NCI-H2227 (cell line): ENCODE results near the gene ARID1B.

ENCODE experiments used
- DNase-seq: peaks from one replicate; lab custom pipeline; 2025; ENCODE audit not compliant: unreplicated experiment; lab: John Stamatoyannopoulos, UW

The ARID1B gene

DNA sequence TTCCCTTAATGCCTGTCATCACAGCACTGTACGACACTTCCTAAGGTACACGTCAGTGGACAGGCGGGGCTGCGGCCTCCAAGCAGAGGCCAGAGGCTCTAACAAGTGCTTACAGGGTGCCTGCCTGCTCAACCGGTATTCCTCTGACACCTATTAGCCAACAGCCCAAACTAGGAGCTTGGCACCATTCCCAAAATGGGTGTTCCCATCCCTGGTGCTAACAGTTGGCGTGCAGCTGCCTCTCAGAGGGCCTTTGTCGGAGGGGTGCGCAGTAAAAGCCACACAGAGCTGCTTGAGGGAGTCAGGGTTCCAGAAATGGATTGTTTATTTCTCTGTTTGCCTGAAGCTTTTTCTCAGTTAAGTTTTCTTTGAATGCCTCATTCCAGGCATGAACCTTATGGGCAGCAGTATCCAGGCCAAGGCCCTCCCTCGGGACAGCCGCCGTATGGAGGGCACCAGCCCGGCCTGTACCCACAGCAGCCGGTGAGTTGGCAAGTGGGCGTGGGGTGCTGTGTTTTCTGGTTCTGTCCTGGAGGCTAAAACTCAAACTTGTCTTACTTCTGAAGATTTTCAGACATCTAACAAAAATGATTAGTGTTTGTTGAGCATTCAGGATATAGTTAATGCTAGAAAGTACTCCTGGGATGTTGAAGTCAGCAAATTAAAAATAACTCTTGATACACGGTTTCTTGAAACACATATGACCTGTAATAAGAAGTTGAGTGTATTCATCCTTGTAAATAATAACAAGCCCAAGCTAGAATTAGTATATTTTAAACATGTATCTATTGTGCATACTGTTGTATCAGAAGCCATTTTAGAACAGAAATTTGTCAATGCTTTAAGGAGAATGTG is 421.5 kb downstream of the ARID1B start:
- peak; percentile 5 for DNase-seq

DNA sequence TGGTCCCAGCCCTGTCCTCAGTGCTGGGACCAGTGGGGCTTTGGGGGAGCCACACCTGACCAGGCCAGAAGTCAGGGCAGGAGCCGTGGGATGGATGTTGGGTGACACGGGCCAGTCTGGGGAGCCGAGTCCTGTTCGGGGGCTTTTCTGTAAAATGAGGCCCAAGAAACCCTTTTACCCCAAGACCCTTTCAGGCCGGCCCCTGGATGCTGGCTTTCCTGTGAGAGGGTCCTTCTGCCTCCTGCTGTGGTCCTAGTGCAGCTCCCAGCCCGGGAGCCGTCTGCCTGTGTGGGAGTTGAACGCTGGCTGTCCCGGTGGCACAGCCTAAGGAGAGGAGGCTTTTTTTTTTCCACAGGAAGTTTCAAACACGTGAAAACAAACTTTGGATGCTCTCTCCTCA is 422.9 kb downstream of the ARID1B start:
- DNase-seq = no peak

DNA sequence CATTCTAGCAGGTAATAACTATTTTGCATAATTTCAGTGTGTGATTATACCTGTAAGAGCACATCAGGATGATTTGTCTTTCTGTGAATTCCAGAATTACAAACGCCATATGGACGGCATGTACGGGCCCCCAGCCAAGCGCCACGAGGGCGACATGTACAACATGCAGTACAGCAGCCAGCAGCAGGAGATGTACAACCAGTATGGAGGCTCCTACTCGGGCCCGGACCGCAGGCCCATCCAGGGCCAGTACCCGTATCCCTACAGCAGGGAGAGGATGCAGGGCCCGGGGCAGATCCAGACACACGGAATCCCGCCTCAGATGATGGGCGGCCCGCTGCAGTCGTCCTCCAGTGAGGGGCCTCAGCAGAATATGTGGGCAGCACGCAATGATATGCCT is 423.4 kb downstream of the ARID1B start:
- no peak for DNase-seq

DNA sequence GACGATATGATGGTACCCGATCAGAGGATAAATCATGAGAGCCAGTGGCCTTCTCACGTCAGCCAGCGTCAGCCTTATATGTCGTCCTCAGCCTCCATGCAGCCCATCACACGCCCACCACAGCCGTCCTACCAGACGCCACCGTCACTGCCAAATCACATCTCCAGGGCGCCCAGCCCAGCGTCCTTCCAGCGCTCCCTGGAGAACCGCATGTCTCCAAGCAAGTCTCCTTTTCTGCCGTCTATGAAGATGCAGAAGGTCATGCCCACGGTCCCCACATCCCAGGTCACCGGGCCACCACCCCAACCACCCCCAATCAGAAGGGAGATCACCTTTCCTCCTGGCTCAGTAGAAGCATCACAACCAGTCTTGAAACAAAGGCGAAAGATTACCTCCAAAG is 423.9 kb downstream of the ARID1B start:
- no peak for DNase-seq

DNA sequence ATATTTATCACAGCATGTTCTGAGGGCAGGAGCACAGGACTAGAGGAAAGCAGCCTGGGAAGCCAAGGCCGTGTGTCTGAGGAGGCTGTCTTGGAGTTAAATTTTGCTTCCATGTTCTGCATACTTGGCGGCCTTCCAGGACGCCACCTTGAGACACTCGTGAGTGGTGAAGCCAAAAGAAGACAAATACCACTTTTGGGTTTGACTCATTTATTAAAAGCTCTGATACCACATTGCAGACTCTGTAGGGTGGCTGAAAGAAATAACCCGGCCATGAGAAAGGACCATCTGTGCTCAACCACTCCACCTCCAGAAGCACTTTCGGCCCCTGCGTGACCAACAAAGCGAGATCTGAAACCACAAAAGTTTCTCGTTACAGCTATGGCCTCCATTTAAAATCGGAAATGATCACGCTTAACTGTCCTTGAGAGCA is 426.1 kb downstream of the ARID1B start:
- no peak for DNase-seq

DNA sequence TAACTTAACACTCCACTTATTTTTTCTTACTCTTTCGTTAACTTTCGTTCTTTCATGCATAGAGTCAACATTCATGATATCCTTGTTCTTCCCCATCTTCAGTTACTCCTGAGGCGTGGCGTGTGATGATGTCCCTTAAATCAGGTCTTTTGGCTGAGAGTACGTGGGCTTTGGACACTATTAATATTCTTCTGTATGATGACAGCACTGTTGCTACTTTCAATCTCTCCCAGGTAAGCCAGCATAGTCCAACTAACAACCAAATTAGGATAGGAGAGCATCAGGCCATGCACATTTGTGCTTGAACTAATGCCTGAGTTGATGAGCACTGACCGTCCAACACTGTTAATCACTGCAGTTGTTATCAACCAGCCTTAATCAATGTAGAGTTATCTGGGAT is 426.6 kb downstream of the ARID1B start:
- DNase-seq = no peak

DNA sequence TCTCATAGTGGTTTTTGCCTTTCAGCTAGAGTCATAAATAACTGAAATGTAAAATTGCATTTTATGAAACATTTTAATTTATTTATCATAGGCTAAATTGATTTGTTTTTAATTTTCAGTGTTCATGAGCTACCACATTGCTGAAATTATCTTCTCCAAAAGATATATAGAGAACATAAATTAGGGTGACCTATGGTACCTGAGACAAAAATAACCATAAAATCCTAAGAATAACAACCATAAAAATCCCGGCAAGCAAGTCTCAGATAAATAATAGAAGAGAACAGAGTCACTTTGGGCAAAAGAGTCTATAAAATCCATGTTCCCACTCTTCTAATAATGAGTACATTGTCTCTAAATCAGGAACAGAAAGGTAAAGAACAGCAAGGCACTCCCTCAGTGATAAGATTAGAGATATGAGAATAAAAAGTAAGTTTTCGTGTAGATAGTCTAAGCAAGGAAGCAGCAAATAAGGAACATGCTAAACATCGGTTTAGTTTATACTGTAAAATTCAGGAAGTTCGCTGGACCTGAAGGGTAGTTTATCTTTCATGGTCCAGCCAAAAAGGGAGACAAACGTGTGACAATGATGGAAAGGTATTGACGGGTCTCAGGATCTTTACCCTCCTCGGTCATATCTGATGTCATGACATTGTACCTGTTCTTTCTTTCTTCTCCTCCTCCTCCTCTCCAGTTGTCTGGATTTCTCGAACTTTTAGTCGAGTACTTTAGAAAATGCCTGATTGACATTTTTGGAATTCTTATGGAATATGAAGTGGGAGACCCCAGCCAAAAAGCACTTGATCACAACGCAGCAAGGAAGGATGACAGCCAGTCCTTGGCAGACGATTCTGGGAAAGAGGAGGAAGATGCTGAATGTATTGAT is 428.5 kb downstream of the ARID1B start:
- DNase-seq = no peak

DNA sequence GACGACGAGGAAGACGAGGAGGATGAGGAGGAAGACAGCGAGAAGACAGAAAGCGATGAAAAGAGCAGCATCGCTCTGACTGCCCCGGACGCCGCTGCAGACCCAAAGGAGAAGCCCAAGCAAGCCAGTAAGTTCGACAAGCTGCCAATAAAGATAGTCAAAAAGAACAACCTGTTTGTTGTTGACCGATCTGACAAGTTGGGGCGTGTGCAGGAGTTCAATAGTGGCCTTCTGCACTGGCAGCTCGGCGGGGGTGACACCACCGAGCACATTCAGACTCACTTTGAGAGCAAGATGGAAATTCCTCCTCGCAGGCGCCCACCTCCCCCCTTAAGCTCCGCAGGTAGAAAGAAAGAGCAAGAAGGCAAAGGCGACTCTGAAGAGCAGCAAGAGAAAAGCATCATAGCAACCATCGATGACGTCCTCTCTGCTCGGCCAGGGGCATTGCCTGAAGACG is 429.2 kb downstream of the ARID1B start:
- no peak for DNase-seq

DNA sequence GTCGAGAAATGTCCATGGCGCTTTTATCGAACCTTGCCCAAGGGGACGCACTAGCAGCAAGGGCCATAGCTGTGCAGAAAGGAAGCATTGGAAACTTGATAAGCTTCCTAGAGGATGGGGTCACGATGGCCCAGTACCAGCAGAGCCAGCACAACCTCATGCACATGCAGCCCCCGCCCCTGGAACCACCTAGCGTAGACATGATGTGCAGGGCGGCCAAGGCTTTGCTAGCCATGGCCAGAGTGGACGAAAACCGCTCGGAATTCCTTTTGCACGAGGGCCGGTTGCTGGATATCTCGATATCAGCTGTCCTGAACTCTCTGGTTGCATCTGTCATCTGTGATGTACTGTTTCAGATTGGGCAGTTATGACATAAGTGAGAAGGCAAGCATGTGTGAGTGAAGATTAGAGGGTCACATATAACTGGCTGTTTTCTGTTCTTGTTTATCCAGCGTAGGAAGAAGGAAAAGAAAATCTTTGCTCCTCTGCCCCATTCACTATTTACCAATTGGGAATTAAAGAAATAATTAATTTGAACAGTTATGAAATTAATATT is 430.4 kb downstream of the ARID1B start:
- DNase-seq = no peak

DNA sequence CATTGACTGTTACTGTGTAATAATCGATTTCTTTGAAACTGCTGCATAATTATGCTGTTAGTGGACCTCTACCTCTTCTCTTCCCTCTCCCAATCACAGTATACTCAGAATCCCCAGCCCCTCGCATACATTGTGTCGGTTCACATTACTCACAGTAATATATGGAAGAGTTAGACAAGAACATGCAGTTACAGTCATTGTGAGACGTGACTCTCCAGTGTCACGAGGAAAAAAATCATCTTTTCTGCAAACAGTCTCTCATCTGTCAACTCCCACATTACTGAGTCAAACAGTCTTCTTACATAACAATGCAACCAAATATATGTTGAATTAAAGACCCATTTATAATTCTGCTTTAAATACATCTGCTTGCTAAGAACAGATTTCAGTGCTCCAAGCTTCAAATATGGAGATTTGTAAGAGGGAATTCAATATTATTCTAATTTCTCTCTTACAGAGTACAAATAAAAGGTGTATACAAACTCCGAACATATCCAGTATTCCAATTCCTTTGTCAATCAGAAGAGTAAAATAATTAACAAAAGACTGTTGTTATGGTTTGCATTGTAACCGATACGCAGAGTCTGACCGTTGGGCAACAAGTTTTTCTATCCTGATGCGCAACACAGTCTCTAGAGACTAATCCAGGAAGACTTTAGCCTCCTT is 432.8 kb downstream of the ARID1B start:
- DNase-seq = no peak

DNA sequence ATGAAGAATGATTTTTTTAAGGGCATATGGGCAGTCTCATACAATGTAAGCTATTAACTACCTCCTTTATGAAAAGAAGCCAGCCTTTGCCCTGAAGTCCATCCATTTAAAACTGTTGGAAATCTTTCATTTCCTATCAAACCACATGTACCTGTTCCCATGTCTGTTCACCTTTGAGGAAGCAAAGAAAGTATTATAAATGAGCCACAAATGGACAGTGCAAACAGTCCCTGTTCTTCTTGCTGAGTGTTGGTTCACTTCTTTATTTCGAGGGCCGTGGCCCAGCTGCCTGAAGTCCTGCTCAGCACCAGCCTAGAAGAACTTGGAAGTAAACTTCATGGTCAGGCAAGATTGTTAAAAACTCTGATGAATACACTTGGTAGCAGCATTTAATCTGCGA is 433.8 kb downstream of the ARID1B start:
- DNase-seq = no peak

DNA sequence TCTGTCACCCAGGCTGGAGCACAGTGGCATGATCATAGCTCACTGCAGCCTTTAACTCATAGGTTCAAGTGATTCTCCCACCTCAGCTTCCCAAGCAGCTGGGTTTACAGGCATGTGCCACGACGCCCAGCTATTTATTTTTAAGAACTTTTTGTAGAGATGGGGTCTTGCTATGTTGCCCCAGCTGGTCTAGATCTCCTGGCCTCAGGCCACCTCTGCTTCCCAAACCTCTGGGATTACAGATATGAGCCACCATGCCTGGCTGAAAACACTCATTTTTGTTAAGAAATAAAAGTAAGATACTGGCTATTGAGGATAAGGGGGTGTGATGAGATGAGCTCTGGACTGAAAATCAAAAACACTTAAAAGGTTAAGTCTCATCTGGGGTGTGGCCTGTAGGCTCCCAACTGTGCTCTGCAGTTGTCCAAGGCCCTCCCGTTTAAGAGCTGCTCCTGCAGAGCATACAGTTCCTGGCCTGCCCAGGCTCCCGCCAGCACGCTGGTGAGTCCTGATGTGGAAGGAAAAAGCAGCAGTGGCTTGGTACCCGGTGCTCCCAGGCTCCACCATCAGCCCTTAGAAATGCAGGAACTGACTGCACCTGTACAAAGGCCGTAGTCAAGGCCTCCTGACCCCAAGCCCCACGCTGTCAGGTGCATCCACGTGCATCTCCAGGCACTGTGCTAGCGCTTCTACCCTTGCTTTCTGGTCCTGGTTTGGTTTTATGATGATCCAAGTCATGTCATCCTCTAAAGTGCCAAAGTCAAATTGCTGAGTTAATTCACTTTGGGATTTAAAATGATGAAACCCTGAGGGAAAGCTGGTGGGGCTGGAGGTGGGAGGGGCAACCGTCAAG is 434.7 kb downstream of the ARID1B start:
- no peak for DNase-seq

DNA sequence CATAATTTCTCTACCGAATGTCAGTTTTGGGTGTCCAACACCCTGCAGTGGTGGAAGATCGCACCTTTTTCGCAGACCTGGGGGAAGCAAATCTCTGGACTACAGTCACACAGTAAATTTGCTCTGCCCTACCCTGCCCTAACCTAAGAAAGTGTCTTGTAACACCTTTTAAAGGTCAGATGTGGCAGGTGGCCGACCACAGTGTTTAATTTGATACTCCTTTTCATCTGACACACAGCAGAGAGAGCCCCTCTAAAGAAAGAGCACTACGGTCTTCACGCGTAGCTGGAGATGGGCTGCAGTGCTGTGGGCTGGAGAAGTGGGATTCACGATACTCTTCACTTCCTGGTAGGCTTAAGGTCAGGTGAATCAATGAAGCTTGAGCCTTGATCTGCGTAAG is 436.2 kb downstream of the ARID1B start:
- no peak for DNase-seq

DNA sequence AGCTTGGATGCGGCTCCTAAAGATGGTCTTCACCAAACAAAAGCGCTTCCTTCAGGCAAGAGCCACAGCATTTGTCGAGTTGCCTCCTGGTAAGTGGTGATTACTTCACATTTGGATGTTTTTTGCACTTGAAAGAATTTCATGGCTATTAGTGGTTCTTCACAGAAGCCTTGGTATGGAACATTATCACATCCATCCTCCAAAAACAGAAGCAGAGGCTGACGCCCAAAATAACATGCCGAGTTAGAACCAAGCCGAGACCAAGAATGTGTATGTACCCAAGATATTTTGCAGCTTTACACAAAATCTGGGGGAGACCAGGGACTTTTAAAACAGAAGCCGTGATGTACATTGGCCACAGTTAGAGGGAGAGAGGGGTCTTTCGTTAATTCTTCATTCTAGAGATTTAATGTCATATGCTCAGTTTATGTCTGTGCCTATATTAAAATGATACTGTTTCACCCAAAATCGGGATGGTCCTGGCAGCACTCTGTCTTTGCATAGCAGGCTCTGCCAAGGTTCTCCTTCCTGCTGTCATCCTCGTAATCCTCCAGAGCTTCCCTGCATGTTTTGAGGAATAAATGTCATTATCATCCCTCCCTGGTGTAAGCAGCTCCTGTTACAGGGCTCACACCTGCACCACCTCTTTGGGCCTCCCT is 436.9 kb downstream of the ARID1B start:
- no peak for DNase-seq

DNA sequence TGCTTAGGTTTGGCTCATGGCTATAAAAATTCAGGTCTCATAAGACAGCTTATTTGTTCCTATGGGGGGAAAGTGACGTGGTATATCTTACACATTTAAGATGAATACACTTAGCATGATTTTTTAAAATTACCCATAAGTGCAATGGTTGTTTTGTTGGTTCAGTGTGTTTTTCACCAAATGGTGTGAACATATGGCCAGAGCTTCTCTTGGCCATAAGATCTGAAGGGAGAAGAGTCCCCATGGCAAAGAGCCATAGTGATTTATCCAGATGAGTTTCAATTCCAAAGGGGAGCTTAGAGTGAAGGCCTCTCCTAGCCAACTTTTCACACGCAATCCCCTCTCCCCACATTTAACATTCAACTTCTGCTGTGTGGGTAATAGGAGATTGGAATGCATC is 438.5 kb downstream of the ARID1B start:
- DNase-seq = no peak

DNA sequence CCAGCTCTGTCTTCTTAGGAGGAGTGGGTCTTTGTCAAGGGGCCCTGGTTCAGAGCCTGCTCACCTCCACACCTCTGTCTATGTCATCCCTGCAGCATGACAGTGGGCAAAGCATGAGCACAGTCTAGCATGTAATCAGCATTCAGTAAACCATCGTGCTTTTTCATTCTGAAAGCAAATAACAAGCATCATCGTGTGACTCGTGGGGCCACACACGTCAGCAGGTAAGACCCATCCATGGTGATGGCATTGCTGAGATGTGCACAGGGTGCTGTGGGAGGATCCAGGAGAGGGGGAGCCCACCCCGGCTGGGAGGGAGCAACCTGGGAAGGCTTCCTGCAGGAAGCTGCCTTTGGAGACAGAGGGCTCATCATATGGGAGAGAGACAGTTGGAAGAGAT is 439.4 kb downstream of the ARID1B start:
- DNase-seq = no peak

DNA sequence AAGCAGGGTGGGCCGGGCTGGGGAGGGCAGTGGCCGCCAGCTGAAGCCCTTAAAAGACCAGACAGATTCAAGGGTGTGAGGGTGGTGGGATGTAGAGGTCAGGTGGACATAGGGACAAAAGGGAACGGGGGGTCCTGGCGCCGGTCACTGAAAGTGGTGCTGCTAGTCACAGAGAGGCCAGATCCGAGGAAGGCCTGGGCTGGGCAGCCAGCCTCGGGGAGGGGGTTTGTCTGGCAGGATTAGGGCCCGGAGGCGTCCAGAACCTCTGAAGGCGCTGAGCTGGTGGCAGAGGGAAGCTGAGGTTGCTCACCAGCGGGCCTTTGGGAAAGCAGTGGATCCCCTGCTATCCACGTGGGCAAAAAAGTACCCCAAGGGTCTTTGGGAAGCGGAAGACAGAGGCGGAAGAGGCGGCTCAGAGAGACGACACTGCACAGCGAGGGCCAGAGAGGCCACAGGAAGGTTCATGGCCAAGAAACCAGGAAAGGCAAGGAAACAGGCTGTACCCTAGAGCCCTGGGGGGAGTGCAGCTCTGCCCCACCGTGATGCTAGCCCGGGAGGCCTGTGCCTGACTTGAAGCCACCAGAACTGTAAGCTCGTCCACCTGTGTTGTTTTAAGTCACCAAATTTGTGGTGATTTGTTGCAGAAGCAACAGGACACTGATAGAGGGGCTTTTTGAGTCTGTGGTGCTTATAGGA is 440.2 kb downstream of the ARID1B start:
- no peak for DNase-seq

DNA sequence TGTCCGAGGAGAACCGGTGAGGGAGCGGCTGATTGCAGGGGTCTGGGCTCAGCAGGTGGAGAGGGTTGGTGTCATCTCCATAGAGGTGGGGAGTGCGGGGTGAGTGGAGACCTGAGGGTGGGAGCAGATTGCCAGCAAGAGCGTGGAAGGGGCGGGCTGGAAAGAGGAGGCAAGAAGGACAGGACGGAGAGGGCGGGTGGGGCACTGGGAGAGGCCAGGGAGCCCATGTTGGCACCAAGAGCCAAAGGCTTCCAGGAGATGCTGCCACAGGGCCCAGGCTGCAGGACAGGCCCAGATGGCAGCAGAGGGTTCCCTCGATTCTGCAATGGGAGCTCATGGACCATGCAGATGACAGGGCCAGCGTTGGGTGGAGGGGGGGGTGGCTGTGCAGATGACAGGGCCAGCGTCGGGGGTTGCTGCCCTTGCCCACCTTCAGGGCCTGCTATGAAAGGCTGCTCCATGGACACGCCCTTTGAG is 440.8 kb downstream of the ARID1B start:
- DNase-seq = no peak
